CD4-positive, alpha-beta T cell (primary cell): ENCODE measurements around the gene GLRA3. TPM values are rescaled to one million over a fixed set of nuclear protein-coding genes. Genes with fewer than 3 reads are reported as not detected.

Experiments
- ATAC-seq: fragments of 200-7000 bp; cut with Tn5 transposase; one replicate; pipeline ENCODE4 v1.10.0; 2022; ENCODE audit warnings: mild to moderate bottlenecking; ENCODE audit not compliant: poor library complexity
- CTCF ChIA-PET: fragments of 350-600 bp; sonication (Branson Sonifier 250); formaldehyde crosslinking; loops from one replicate; lab custom pipeline; 2021; ENCODE audit warnings: antibody characterized with exemption, inconsistent platforms; lab: Charles Lee
- POLR2A ChIA-PET: fragments of 350-600 bp; sonication (Branson Sonifier 250); formaldehyde crosslinking; loops from one replicate; lab custom pipeline; 2021; ENCODE audit warnings: antibody characterized with exemption, inconsistent platforms; lab: Charles Lee
- DNase-seq, 14 experiments: peaks; one replicate each; pipeline ENCODE4 v3.0.0-alpha.2; 2013 to 2020; ENCODE audit warnings: mixed read lengths in 2 of 14
- H3K27ac ChIP-seq, 2 donors: one replicate each; pipeline versions ENCODE4 v1.5.1 to v1.7.0; 2013; ENCODE audit warnings: low read length in 2 of 2, low read depth in 1 of 2, mild to moderate bottlenecking in 1 of 2
- H3K27me3 ChIP-seq, 2 experiments: 1 replicate in 1 of 2; 2 replicates in 1 of 2; pipeline versions ENCODE4 v1.6.1 to v1.7.0; 2013; ENCODE audit warnings: low read length in 2 of 2, control low read depth in 1 of 2, mild to moderate bottlenecking in 1 of 2, moderate library complexity in 1 of 2; ENCODE audit not compliant: insufficient read depth in 2 of 2, control insufficient read depth in 1 of 2
- H3K36me3 ChIP-seq: one replicate; pipeline ENCODE4 v1.6.1; 2013; ENCODE audit warnings: low read length, control low read depth; ENCODE audit not compliant: insufficient read depth
- H3K4me1 ChIP-seq: one replicate; pipeline ENCODE4 v1.6.1; 2013; ENCODE audit warnings: low read length, control low read depth; ENCODE audit not compliant: insufficient read depth
- H3K4me3 ChIP-seq: one replicate; pipeline ENCODE4 v1.5.1; 2013; ENCODE audit warnings: mild to moderate bottlenecking, low read length, moderate library complexity
- H3K9me3 ChIP-seq, 2 experiments: 1 replicate in 1 of 2; 2 replicates in 1 of 2; pipeline versions ENCODE4 v1.6.1 to v1.7.0; 2013; ENCODE audit warnings: low read length in 2 of 2, mild to moderate bottlenecking in 2 of 2, control low read depth in 1 of 2, moderate library complexity in 1 of 2; ENCODE audit not compliant: control insufficient read depth in 1 of 2, insufficient read depth in 1 of 2
- H3K27ac Mint-ChIP-seq: one replicate; pipeline ENCODE4 v1.8.0; 2020; ENCODE audit warnings: mixed read lengths
- H3K27me3 Mint-ChIP-seq: one replicate; pipeline ENCODE4 v1.8.0; 2021; ENCODE audit warnings: mixed read lengths
- H3K36me3 Mint-ChIP-seq: one replicate; pipeline ENCODE4 v1.8.0; 2021; ENCODE audit warnings: low read depth, mixed read lengths
- H3K4me1 Mint-ChIP-seq: one replicate; pipeline ENCODE4 v1.8.0; 2021; ENCODE audit warnings: low read depth, mixed read lengths
- H3K4me3 Mint-ChIP-seq: one replicate; pipeline ENCODE4 v1.8.0; 2020; ENCODE audit warnings: mild to moderate bottlenecking, mixed read lengths
- H3K9me3 Mint-ChIP-seq: one replicate; pipeline ENCODE4 v1.8.0; 2020; ENCODE audit warnings: mixed read lengths
- CTCF ChIP-seq: fragments of 200-600 bp; IDR thresholded peaks from one replicate; pipeline ENCODE4 v1.8.0; 2022; ENCODE audit warnings: antibody characterized with exemption, mild to moderate bottlenecking
- intact Hi-C, 2 experiments: fragments of 100-400 bp; cut with DNase I in 1 of 2; cut with micrococcal nuclease in 1 of 2; formaldehyde crosslinking; loops; one replicate each; pipeline versions ENCODE4 v1.15.1 to v1.9.0; 2023 to 2025; cut with DNase I, micrococcal nuclease
- total RNA-seq, 174 experiments: library from RNA in 2 of 174; stranded (reverse) in 2 of 174; gene quantifications; one replicate each; pipeline ENCODE4 v1.2.3 and lab custom pipeline; 2021 to 2026

GLRA3 gene
- total RNA-seq, 2 experiments from 2014 or later, result not detected

- Mint-ChIP-seq H3K27ac (no peak overlapping the region), H3K36me3 (no peaks in the 10 kb centered on the region), H3K9me3 (peaks cover 5% of the 10 kb centered on the region), H3K4me1 (no peaks in the 10 kb centered on the region), H3K4me3 (no peak overlapping the region), H3K27me3 (peaks cover 6% of the 10 kb centered on the region)
- Histone ChIP-seq H3K27ac (no peak overlapping the region), H3K9me3 (peaks cover 3 to 8% of the 10 kb centered on the region in 2 experiments), H3K4me1 (no peaks in the 10 kb centered on the region), H3K36me3 (no peaks in the 10 kb centered on the region), H3K4me3 (no peak overlapping the region), H3K27me3 (no peaks in the 10 kb centered on the region)
- no peak for DNase-seq
- no peak for ATAC-seq
- POLR2A ChIA-PET, result no interaction called here
- CTCF ChIA-PET, result no interaction called here
- intact Hi-C loops, result no loop called here
- no peak for TF ChIP-seq CTCF
These were observed 139.4 kb downstream of the GLRA3 start for GRCh38 chr4:174689618-174690017.

- H3K36me3 Mint-ChIP-seq, result no peaks in the 10 kb centered on the region
- H3K4me1 Mint-ChIP-seq, result no peaks in the 10 kb centered on the region
- ATAC-seq (no peak), DNase-seq (no peak)
- intact Hi-C loops, result no loop called here
- no peaks in the 10 kb centered on the region for H3K36me3 ChIP-seq
- H3K4me1 ChIP-seq, result no peaks in the 10 kb centered on the region
- ChIA-PET CTCF (no interaction called here), POLR2A (no interaction called here)
- no peak overlapping the region for H3K4me3 Mint-ChIP-seq
- H3K9me3 ChIP-seq, result peaks cover 3 to 8% of the 10 kb centered on the region in 2 experiments
- no peak overlapping the region for H3K27ac Mint-ChIP-seq
- H3K27me3 ChIP-seq, result no peaks in the 10 kb centered on the region
- no peaks in the 10 kb centered on the region for H3K27me3 Mint-ChIP-seq
- no peak overlapping the region for H3K27ac ChIP-seq
- no peak for TF ChIP-seq CTCF
- peaks cover 5% of the 10 kb centered on the region for H3K9me3 Mint-ChIP-seq
- no peak overlapping the region for H3K4me3 ChIP-seq
These were observed 142.2 kb downstream of the GLRA3 start for GRCh38 chr4:174686826-174687225.

GRCh38 chr4:174681723-174682300 is 147.2 kb downstream of the GLRA3 start:
- CTCF ChIA-PET, result no interaction called here

More at GRCh38 chr4:174681723-174682300, 147.2 kb downstream of the GLRA3 start:
- Mint-ChIP-seq H3K4me3 (no peak overlapping the region), H3K9me3 (no peaks in the 10 kb centered on the region), H3K4me1 (no peaks in the 10 kb centered on the region), H3K27me3 (peaks cover 4% of the 10 kb centered on the region), H3K36me3 (no peaks in the 10 kb centered on the region), H3K27ac (no peak overlapping the region)
- no peak for ATAC-seq
- intact Hi-C loops, result no loop called here
- POLR2A ChIA-PET, result no interaction called here
- Histone ChIP-seq H3K9me3 (no peaks in the 10 kb centered on the region), H3K27me3 (no peaks in the 10 kb centered on the region), H3K36me3 (no peaks in the 10 kb centered on the region), H3K4me1 (no peaks in the 10 kb centered on the region), H3K4me3 (no peak overlapping the region), H3K27ac (no peak overlapping the region)
- DNase-seq, result no peak
- no peak for TF ChIP-seq CTCF
